Adrenal gland (tissue), 5 donors: ENCODE data around the gene R3HDML.

Experiments used
- POLR2A ChIP-seq, 2 donors: fragments of 450-650 bp; IDR thresholded peaks; one replicate each; pipeline ENCODE4 v1.6.1; 2017; ENCODE audit warnings: antibody characterized with exemption in 2 of 2, mild to moderate bottlenecking in 2 of 2, moderate library complexity in 1 of 2
- TF ChIP-seq, protein P1 (sequence below), 6 experiments: fragments of 450-650 bp in 4 of 6; fragments of 200-600 bp in 2 of 6; sonication (generic) in 1 of 6; IDR thresholded peaks; 1 replicate in 5 of 6; 2 replicates in 1 of 6; pipeline versions ENCODE4 v1.5.1 to v1.8.0; 2016 to 2021; ENCODE audit warnings: antibody characterized with exemption in 6 of 6, mild to moderate bottlenecking in 2 of 6, moderate library complexity in 1 of 6
- donor health status: DM: no; HTN: no; CAD: no.

DNA sequence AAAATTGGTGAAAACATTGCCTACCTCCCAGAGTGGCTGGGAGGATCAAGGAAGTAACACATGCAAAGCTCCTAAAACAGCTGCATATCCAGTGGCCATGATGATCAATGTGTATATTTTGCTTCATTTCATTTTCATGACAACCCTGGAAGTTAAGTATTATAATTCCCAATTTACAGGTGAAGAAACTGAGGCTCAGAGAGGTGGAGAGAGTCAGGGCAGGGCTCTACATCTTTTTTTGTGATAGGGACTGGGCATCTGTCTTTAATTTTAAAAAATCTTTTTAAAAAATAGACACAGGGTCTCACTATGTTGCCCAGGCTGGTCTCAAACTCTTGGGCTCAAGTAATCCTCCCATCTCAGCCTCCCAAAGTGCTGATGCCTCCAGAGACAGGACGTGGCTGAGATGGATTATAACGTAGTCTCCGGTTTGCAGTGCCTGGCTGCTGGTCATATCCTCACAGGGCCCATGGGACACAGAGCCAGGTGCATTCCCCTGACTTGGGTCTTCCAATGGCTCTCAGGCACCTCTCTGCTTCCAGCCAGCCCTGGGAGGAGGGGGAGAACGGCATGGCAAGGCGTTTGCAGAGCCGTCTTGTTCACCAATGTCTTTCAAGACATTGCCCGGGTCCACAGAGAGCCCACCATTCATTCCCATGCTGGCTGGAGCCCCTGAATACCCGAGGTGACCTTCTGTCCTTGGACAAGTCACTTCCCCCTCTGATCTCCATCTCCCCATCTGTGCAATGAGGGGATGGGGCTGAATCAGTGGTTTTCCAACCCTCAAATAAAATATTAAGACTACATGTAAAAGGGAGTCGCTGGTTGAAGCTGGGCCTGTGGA lies 57.0 kb downstream of the R3HDML start:
- TF ChIP-seq, protein P1, sequence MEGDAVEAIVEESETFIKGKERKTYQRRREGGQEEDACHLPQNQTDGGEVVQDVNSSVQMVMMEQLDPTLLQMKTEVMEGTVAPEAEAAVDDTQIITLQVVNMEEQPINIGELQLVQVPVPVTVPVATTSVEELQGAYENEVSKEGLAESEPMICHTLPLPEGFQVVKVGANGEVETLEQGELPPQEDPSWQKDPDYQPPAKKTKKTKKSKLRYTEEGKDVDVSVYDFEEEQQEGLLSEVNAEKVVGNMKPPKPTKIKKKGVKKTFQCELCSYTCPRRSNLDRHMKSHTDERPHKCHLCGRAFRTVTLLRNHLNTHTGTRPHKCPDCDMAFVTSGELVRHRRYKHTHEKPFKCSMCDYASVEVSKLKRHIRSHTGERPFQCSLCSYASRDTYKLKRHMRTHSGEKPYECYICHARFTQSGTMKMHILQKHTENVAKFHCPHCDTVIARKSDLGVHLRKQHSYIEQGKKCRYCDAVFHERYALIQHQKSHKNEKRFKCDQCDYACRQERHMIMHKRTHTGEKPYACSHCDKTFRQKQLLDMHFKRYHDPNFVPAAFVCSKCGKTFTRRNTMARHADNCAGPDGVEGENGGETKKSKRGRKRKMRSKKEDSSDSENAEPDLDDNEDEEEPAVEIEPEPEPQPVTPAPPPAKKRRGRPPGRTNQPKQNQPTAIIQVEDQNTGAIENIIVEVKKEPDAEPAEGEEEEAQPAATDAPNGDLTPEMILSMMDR (IDR thresholded peaks at IDR 0.05), result no peak
- TF ChIP-seq POLR2A (IDR thresholded peaks at IDR 0.05), result no peak
